GM21367 (cell line): Measurements from ENCODE around the gene RBM39.
"Not testable (repeated sequence)": the region's sequence is repeated elsewhere in the genome, so short reads cannot be mapped to it uniquely, and the experiment has no call there.

Experiments used
- ATAC-seq: cut with Tn5 transposase; IDR thresholded peaks from one replicate; pipeline ENCODE4 v1.9.1; 2021; ENCODE audit not compliant: unreplicated experiment

RBM39 gene

DNA sequence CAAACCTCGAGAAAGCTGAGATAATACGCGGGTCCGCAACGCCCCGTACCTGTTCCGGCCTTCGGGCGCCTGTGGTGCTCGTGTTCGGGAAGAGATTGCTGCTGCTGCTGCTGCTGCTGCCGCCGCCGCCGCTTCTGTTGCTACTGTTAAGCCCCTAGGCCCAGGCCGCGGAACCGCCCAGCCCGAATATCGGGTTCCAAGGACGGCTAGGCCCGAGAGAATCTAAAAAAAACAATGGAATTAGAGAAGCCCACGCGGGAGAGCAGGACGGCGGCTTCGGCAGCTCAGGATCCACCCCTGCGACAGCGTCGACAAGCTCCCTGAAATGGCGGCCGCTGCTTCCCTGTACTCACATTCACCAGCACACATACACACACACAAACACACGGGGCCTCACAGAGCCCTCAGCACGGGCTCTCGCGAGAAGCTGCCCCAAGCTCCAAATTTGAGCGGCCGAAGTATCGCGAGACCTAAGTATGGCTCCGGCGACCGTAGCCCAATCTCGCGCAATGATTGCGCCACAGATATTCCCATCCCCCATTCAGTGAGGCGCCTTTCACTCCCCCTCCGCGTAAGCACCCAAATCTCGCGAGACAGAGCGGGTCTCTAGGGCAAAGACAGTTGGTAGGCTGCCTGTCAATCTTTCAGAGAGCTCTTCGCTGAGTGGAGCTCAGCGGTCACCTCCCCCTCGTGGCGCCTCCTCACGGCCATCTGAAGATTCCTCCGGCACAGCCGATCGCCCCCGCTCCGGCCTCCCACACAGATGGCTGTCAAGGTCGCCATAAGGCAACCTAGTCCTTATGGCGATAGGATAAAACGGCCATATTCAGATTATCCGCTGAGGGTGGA lies at the start of gene RBM39:
Gene RBM39 (minus strand): TSS at position 369 of the 849 bp plus-strand sequence. CDS start 1,386 bp downstream, outside the sequence.
- peak; percentile 82 for ATAC-seq

- ATAC-seq, result no peak
These were observed 49.8 kb upstream of the RBM39 start for GRCh38 chr20:35791821-35792220.

DNA sequence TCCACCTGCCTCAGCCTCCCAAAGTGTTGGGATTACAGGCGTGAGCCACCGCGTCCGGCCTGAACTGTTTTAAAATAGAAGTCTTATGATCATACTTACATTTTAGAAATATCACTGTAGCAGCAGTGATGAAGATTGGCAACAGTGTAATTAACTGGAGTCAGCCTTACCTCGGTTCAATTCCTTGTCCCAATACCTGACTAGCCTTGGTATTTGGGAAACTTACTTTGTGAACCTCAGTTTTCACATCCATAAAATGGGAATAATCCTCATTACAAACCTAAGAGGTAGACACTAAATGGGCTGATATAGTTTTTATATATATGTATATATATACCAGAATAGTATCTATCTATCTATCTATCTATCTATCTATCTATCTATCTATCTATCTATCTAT lies 49.0 kb upstream of the RBM39 start:
- no peak for ATAC-seq

GRCh38 chr20:35788796-35789195 lies 46.7 kb upstream of the RBM39 start:
- no peak for ATAC-seq

GRCh38 chr20:35785541-35785940 lies 43.5 kb upstream of the RBM39 start:
- not testable (repeated sequence) for ATAC-seq

DNA sequence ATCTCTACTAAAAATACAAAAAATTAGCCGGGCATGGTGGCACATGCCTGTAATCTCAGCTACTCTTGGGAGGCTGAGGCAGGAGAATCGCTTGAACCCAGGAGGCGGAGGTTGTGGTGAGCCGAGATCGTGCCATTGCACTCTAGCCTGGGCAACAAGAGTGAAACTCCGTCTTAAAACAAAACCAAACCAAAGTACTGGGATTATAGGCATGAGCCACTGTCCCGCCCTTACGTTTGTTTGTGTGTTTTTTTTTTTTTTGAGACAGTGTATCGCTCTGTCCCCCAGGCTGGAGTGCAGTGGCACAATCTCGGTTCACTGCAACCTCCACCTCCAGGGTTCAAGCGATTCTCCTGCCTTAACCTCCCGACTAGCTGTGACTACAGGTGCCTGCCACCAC lies 41.8 kb upstream of the RBM39 start:
- not testable (repeated sequence) for ATAC-seq

DNA sequence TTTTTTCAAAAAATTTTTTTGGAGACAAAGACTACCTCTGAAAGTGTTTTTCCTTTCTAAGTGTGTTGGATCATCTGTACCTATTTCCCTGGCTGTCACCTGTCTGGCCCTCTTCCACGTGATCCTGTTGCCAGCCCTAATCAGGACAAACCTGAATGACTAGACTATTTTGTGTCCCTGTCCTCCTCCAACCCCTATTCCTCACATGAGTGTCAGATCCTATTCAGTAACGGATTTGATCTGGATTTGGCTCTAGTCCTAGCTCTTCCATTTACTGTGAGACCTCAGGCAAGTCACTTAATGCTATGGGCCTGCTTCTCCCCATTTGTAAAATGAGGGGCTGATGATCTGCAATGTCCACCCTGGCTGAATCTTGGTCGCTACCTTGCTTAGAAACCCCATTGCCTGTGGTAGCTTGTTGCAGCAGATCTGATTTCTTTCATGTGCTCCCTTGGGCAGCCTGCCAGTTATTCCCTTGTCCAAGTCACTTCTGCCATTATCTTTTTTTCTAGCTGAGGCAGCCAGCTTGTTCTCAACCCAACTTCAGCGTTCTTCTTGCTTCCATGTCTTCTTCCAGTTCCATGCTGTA lies 34.5 kb upstream of the RBM39 start:
- no peak for ATAC-seq

DNA sequence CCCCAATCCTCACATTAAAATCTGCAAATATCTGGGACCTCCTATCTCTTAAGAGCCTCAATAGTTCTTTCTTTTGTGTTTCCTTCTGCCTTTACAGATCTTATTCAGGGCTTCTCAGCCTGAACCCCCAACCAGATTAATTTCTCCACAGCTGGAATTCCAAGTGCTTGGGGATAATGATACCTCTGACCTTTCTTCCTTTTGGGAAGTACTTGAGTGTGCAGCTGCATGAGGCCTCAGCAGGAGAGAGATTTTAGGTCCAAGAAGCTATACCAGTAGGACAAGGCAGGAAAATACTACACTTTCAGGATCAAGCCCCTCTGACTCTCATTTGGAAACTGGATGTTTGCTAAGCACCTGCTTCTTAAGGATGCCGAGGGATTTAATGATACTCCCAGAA lies 32.3 kb upstream of the RBM39 start:
- ATAC-seq, result no peak

DNA sequence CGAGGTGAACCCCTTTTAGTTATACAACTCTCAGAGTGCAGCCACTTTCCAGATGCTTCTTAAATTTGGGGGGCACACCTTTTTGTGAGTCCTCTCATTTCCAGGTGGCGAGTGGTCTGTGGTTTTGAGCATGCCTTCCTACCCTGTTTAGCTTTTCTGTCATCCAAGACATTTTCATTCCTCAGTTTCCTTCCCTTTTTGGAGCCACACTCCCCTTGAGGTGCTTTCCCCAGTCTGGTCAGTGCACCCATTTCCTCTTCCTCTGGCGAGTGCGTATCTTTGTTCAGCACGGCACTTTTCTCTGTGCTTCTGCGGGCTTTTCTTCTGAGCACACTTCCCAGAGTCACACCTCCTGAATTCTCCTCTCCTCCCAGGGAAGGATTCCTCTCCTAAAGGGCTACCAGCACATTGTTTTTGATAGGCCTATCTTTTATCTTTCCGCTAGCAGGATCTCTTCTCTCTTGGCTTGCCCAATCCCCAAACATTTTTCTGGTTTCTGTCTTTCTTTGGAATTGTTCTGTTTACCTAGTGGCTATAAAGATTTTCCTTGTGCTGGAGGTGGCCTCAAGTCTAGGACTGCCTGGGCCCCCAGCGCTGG lies 31.2 kb upstream of the RBM39 start:
- ATAC-seq, result no peak

- ATAC-seq, result no peak
These were observed 30.6 kb upstream of the RBM39 start for GRCh38 chr20:35772563-35773058.

GRCh38 chr20:35771689-35772562 lies 29.9 kb upstream of the RBM39 start, which contains the start of gene PHF20:
Gene PHF20 (plus strand): TSS chr20:35772015. CDS start chr20:35801523, 29,508 bp downstream.
- peak; percentile 68 for ATAC-seq

GRCh38 chr20:35771367-35771688 lies 29.3 kb upstream of the RBM39 start:
- ATAC-seq, result no peak

DNA sequence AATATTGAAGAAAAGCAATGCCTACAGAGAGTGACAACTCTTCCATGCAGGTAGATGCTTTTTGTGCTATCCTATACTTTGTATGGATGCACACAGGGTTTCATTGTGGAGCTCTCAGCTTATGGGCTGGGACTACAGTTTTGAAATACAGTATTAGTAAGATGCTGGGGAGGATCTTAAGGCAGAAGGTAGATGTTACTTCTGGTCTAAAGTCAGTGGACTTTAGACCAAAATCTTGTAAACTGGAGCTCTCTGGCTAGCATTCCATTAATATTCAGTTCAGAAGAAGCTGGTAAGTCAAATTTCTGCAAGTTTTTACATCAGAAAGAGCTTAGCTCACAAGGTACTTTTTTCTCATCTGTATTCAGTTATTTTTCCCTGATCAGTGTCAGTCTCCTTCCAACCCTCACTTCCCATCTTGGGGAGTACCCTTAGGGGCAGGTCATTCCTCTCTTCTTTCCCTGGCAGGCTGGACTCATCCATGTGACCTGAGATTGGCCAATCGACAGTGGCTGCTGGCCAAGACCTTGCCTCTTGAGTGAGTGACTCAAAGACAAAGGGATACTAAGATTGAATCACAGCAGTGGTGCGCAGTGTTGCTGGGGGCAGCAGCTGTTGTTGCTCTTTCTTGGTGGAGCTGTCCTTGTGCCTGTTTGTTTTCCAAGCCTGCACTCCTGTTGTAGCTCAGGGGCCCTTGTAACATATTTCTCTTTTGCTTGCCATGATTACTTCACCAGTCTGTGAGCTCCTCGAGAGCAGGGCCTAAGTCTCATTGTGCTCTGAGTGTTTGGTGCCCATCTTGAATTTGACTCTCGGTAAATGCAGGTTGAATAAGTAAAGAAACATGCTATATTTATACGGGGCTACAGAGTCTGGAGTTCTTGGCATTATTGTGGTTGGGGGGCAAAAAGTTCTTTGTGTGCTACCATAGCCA lies 26.9 kb upstream of the RBM39 start:
- no peak for ATAC-seq

DNA sequence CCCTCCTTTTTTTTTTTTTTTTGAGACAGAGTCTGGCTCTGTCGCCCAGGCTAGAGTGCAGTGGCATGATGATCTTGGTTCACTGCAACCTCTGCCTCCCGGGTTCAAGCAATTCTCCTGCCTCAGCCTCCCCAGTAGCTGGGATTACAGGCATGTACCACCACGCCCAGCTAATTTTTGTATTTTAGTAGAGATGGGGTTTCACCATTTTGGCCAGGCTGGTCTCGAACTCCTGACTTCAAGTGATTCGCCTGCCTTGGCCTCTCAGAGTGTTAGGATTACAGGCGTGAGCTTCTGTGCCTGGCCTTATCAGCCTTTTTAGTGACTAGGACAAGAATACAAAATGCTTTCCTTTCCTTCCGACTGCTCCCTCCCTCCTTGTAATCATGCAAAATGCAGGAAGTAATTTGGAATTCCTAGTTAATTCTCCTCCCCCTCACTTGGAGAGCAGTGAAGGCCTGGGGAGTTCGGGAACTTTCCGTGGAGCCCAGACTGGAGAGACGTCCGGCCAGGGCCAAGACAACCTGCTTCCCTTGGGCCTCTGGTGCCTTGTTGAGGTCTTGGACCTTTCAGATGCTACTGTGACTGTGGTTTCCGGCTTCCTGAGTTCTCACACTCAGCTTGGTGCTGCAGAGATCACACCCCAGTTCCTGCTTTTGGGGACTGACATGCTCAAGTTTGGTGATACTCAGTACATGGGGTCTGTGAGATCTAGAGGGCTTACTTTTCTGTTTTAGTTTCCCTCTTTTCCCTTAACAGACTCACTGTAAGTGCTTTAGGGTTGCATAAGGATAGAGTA lies 25.8 kb upstream of the RBM39 start:
- peak; percentile 45 for ATAC-seq

- no peak for ATAC-seq
These were observed 24.8 kb upstream of the RBM39 start for GRCh38 chr20:35766843-35767242.

DNA sequence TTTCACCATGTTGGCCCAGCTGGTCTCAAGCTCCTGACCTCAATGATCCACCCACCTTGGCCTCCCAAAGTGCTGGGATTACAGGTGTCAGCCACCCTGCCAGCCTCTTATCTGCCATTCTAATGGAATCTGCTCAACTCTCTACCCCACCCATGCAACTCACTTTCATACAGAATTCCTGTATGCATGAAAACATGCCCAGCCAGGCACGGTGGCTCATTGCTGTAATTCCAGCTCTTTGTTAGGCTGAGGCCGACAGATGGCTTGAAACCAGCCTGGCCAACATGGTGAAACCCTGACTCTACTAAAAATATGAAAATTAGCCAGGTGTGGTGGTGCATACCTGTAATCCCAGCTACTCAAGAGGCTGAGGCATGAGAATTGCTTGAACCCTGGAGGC lies 22.9 kb upstream of the RBM39 start:
- not testable (repeated sequence) for ATAC-seq

DNA sequence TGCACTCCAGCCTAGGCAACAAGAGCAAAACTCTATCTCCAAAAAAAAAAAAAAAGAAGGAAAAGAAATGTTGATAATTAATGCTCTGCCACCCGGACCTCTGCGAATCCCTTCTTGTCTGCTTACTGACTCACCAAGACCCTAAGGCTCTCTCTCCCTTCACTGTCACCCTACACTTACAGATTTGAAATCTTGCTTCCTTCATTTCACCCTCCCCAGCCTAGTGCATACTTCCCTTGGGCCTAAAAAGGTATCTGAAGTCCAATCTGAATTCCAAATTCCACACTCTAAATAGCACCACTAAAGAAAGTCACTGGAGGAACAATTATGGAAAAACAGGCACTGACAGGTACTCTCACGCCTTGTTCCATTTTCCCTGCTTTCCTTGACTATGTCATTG lies 20.4 kb upstream of the RBM39 start:
- ATAC-seq, result no peak

- not testable (repeated sequence) for ATAC-seq
These were observed 19.5 kb upstream of the RBM39 start for GRCh38 chr20:35761548-35761947.

DNA sequence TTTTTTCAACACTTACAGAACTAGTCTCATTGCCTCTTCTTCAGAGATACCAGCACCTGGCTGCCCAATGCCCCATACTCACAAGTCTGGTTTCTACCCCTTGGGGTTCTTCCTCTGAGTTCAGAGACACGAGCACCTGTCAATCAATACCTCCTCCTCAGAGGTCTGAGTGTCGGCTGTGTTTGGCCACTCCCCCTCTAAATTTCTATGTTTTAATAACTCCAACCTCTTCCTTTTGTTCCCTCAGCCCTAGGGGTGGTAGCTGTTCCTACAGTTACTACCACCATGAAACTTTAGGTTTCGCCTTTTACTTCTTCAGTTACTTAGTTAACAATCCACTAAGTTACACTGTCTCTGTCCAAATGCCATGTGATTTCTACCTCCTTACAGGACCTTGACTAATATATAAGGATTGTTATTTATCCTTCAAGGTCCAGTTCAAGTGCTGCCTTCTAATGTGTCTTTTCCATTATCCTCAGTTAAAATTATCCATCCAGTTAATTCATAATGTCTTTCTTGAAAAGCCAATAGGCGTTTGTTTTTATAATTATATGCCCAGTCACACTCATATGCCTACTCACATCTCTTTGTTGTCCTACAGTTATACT lies 15.1 kb upstream of the RBM39 start:
- ATAC-seq, result no peak
